Measurements from ENCODE around the gene MSI2. TPM values are rescaled to one million over a fixed set of nuclear protein-coding genes. Genes with fewer than 3 reads are reported as not detected.
A peak's percentile ranks its signal among the peaks of the same experiment; 100 is the strongest.

The MSI2 gene
- total RNA-seq, 2 donors from 2014 or later, result 30.1 to 41.1 TPM

GRCh38 chr17:57344261-57344660 lies 87.9 kb downstream of the MSI2 start:
- DNase-seq (ENCODE audit: low spot score), result no peak
- Histone ChIP-seq H3K36me3 (no peaks in the 10 kb centered on the region), H3K4me1 (peaks cover 0 to 1% of the 10 kb centered on the region in 2 donors), H3K27ac (no peak overlapping the region), H3K9me3 (no peaks in the 10 kb centered on the region), H3K4me3 (no peak overlapping the region), H3K27me3 (no peaks in the 10 kb centered on the region)
- TF ChIP-seq CTCF (IDR thresholded peaks at IDR 0.05), result no peak

- Histone ChIP-seq H3K27me3 (no peaks in the 10 kb centered on the region), H3K4me1 (peaks cover 0 to 19% of the 10 kb centered on the region in 2 donors), H3K36me3 (no peaks in the 10 kb centered on the region), H3K27ac (no peak overlapping the region), H3K9me3 (no peaks in the 10 kb centered on the region), H3K4me3 (no peak overlapping the region)
- TF ChIP-seq CTCF (IDR thresholded peaks at IDR 0.05), result no peak
- no peak for DNase-seq (ENCODE audit: low spot score)
Observed at GRCh38 chr17:57349541-57350247, 93.4 kb downstream of the MSI2 start.

GRCh38 chr17:57350266-57350665 lies 93.9 kb downstream of the MSI2 start:
- Histone ChIP-seq H3K9me3 (no peaks in the 10 kb centered on the region), H3K4me3 (no peak overlapping the region), H3K4me1 (peaks cover 0 to 20% of the 10 kb centered on the region in 2 donors), H3K27ac (peak overlapping the region in 1 of 2 donors; percentile 18), H3K36me3 (no peaks in the 10 kb centered on the region), H3K27me3 (no peaks in the 10 kb centered on the region)
- no peak for TF ChIP-seq CTCF (IDR thresholded peaks at IDR 0.05)
- peak; percentile 82 for DNase-seq (ENCODE audit: low spot score)

GRCh38 chr17:57352665-57353175 lies 96.4 kb downstream of the MSI2 start:
- Histone ChIP-seq H3K4me3 (no peak overlapping the region), H3K4me1 (peaks cover 0 to 44% of the 10 kb centered on the region in 2 donors), H3K27me3 (no peaks in the 10 kb centered on the region), H3K9me3 (no peaks in the 10 kb centered on the region), H3K27ac (peak overlapping the region; percentile 8 to 20), H3K36me3 (no peaks in the 10 kb centered on the region)
- no peak for TF ChIP-seq CTCF (IDR thresholded peaks at IDR 0.05)
- DNase-seq (ENCODE audit: low spot score), result no peak

- peak overlapping the region; percentile 61 to 69 for H3K27ac ChIP-seq
- no peak for DNase-seq (ENCODE audit: low spot score)
- H3K4me3 ChIP-seq, result no peak overlapping the region
- no peaks in the 10 kb centered on the region for H3K9me3 ChIP-seq
- no peaks in the 10 kb centered on the region for H3K36me3 ChIP-seq
- peaks cover 0 to 46% of the 10 kb centered on the region in 2 donors for H3K4me1 ChIP-seq
- no peaks in the 10 kb centered on the region for H3K27me3 ChIP-seq
- TF ChIP-seq CTCF (IDR thresholded peaks at IDR 0.05), result no peak
Observed at GRCh38 chr17:57354673-57355072, 98.3 kb downstream of the MSI2 start.

Data from right atrium auricular region (tissue), 2 donors.